Transverse colon (tissue), 4 donors: ENCODE results near the gene EMX1.

Source experiments
- EP300 ChIP-seq: sonication (generic); formaldehyde crosslinking; IDR thresholded peaks from one replicate; pipeline ENCODE4 v1.6.1; 2017; ENCODE audit warnings: antibody characterized with exemption, low read depth
- POLR2A ChIP-seq: fragments of 450-650 bp; IDR thresholded peaks from one replicate; pipeline ENCODE4 v1.6.1; 2016; ENCODE audit warnings: antibody characterized with exemption, mild to moderate bottlenecking, moderate library complexity
- POLR2AphosphoS5 ChIP-seq, 3 donors: sonication (generic); formaldehyde crosslinking; IDR thresholded peaks; one replicate each; pipeline ENCODE4 v1.6.1; 2016; ENCODE audit warnings: antibody characterized with exemption in 3 of 3
- TF ChIP-seq, protein P1 (sequence below), 5 experiments: fragments of 200-600 bp in 3 of 5; fragments of 450-650 bp in 2 of 5; sonication (generic) in 3 of 5; IDR thresholded peaks; 1 replicate in 2 of 5; 2 replicates in 3 of 5; pipeline ENCODE4 v1.5.1; 2016 to 2017; ENCODE audit warnings: antibody characterized with exemption in 5 of 5, inconsistent platforms in 3 of 5, mild to moderate bottlenecking in 2 of 5, moderate library complexity in 1 of 5

DNA sequence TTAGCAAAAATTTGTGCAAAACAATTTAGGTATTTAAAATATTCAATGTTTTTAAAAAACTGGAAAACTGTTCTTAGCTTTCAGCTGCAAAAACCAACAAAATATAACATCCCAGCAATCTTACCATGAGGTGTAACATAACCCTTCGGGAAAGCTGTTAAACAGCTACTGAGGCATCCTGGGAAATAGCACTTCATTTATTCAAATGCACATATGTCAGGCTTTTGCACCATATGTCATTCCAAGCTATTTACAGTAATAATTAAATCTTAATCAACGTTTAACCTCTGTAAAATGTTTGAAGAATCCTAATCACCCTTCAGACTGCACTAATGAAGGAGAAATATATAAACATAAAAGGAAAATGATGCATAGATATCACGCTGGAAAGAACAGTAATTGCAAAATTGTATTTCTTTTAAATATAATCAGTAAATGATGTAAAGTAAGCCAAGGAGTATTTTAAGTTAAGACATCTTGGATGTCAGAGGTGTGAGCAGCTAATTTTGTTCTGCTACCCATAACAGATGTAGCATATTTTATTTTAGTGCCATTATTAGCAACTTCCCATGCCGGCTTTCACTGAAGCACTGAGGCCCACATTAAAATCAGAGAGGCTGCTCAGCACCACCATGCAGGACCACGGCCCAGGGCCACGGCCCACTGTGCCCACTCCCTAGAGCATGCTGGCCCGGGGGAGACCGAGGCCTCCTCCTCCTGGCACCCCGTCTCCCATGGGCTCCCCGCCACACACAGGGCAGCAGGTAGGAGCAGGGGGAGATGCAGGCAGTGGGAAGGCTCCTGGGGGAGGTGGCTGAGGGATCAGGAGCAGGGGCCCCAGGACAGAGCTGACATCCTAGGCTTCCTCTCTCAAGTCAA is 30.9 kb downstream of the EMX1 start:
- TF ChIP-seq, protein P1, sequence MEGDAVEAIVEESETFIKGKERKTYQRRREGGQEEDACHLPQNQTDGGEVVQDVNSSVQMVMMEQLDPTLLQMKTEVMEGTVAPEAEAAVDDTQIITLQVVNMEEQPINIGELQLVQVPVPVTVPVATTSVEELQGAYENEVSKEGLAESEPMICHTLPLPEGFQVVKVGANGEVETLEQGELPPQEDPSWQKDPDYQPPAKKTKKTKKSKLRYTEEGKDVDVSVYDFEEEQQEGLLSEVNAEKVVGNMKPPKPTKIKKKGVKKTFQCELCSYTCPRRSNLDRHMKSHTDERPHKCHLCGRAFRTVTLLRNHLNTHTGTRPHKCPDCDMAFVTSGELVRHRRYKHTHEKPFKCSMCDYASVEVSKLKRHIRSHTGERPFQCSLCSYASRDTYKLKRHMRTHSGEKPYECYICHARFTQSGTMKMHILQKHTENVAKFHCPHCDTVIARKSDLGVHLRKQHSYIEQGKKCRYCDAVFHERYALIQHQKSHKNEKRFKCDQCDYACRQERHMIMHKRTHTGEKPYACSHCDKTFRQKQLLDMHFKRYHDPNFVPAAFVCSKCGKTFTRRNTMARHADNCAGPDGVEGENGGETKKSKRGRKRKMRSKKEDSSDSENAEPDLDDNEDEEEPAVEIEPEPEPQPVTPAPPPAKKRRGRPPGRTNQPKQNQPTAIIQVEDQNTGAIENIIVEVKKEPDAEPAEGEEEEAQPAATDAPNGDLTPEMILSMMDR (IDR thresholded peaks at IDR 0.05): no peak
- TF ChIP-seq POLR2AphosphoS5 (IDR thresholded peaks at IDR 0.05) (no peak), EP300 (no peak), POLR2A (no peak)
